HS-5 (cell line): Measurements from ENCODE around the gene ORC1.
"Not testable (repeated sequence)": the region's sequence is repeated elsewhere in the genome, so short reads cannot be mapped to it uniquely, and the experiment has no call there.

Source experiments
- DNase-seq: peaks from one replicate; pipeline ENCODE4 v3.0.0-alpha.2; 2012; ENCODE audit warnings: low read depth

The ORC1 gene

GRCh38 chr1:52386458-52386857 lies 17.8 kb downstream of the ORC1 start:
- no peak for DNase-seq

GRCh38 chr1:52385376-52385775 lies 18.8 kb downstream of the ORC1 start:
- no peak for DNase-seq

- DNase-seq: not testable (repeated sequence)
Observed at GRCh38 chr1:52369851-52370250, 34.4 kb downstream of the ORC1 start.

- DNase-seq: no peak
Observed at GRCh38 chr1:52368383-52369172, 35.6 kb downstream of the ORC1 start.

- no peak for DNase-seq
Observed at GRCh38 chr1:52367272-52367671, 37.0 kb downstream of the ORC1 start.

- no peak for DNase-seq
Observed at GRCh38 chr1:52366517-52366827, 37.8 kb downstream of the ORC1 start.

- peak; percentile 85 for DNase-seq
Observed at GRCh38 chr1:52365746-52366516, 38.3 kb downstream of the ORC1 start, which contains the start of gene CC2D1B. Gene CC2D1B (minus strand): TSS chr1:52366205. CDS start chr1:52364620, 1,585 bp downstream.

- DNase-seq: peak; percentile 58
Observed at GRCh38 chr1:52365071-52365745, 39.0 kb downstream of the ORC1 start.

- DNase-seq: no peak
Observed at GRCh38 chr1:52364235-52364839, 39.9 kb downstream of the ORC1 start.

GRCh38 chr1:52360595-52360968 lies 43.6 kb downstream of the ORC1 start:
- DNase-seq: no peak

- DNase-seq: no peak
Observed at GRCh38 chr1:52359676-52360594, 44.3 kb downstream of the ORC1 start.

GRCh38 chr1:52358851-52359497 lies 45.2 kb downstream of the ORC1 start:
- no peak for DNase-seq

GRCh38 chr1:52357397-52357796 lies 46.8 kb downstream of the ORC1 start:
- DNase-seq: no peak

- no peak for DNase-seq
Observed at GRCh38 chr1:52356818-52357355, 47.3 kb downstream of the ORC1 start.

- DNase-seq: no peak
Observed at GRCh38 chr1:52355847-52356505, 48.2 kb downstream of the ORC1 start.

GRCh38 chr1:52355436-52355835 lies 48.8 kb downstream of the ORC1 start:
- no peak for DNase-seq

GRCh38 chr1:52352690-52353089 lies 51.5 kb downstream of the ORC1 start:
- no peak for DNase-seq

- no peak for DNase-seq
Observed at GRCh38 chr1:52348704-52349300, 55.4 kb downstream of the ORC1 start.

GRCh38 chr1:52346653-52347052 lies 57.6 kb downstream of the ORC1 start:
- no peak for DNase-seq

- no peak for DNase-seq
Observed at GRCh38 chr1:52345252-52345651, 59.0 kb downstream of the ORC1 start.
